GM18502 (cell line): Measurements from ENCODE around the gene RASD2.

Experiments
- ATAC-seq: cut with Tn5 transposase; IDR thresholded peaks from one replicate; pipeline ENCODE4 v1.9.1; 2021; ENCODE audit warnings: mild to moderate bottlenecking; ENCODE audit not compliant: unreplicated experiment, poor library complexity

The RASD2 gene

GRCh38 chr22:35597692-35598395, 57.2 kb downstream of the RASD2 start:
- ATAC-seq, result no peak

GRCh38 chr22:35598396-35598710, 57.7 kb downstream of the RASD2 start:
- ATAC-seq, result no peak

GRCh38 chr22:35599364-35599763, 58.7 kb downstream of the RASD2 start:
- ATAC-seq, result no peak

GRCh38 chr22:35600476-35600875, 59.8 kb downstream of the RASD2 start:
- no peak for ATAC-seq

- no peak for ATAC-seq
These were observed 60.5 kb downstream of the RASD2 start for GRCh38 chr22:35601013-35601580.

GRCh38 chr22:35601743-35602615, 61.3 kb downstream of the RASD2 start:
- ATAC-seq, result no peak
